Prostate gland (tissue), 2 donors: Measurements from ENCODE around the gene BSPRY.
"Not testable (repeated sequence)": the region's sequence is repeated elsewhere in the genome, so short reads cannot be mapped to it uniquely, and the experiment has no call there.

Experiments used
- CTCF ChIP-seq, 4 experiments: fragments of 200-600 bp in 2 of 4; fragments of 450-650 bp in 2 of 4; sonication (generic) in 2 of 4; IDR thresholded peaks; 1 replicate in 3 of 4; 2 replicates in 1 of 4; pipeline ENCODE4 v1.5.1; 2016 to 2019; ENCODE audit warnings: antibody characterized with exemption in 4 of 4, mild to moderate bottlenecking in 2 of 4, moderate library complexity in 2 of 4
- POLR2AphosphoS5 ChIP-seq: sonication (generic); formaldehyde crosslinking; IDR thresholded peaks from one replicate; pipeline ENCODE4 v1.6.1; 2017; ENCODE audit warnings: antibody characterized with exemption

DNA sequence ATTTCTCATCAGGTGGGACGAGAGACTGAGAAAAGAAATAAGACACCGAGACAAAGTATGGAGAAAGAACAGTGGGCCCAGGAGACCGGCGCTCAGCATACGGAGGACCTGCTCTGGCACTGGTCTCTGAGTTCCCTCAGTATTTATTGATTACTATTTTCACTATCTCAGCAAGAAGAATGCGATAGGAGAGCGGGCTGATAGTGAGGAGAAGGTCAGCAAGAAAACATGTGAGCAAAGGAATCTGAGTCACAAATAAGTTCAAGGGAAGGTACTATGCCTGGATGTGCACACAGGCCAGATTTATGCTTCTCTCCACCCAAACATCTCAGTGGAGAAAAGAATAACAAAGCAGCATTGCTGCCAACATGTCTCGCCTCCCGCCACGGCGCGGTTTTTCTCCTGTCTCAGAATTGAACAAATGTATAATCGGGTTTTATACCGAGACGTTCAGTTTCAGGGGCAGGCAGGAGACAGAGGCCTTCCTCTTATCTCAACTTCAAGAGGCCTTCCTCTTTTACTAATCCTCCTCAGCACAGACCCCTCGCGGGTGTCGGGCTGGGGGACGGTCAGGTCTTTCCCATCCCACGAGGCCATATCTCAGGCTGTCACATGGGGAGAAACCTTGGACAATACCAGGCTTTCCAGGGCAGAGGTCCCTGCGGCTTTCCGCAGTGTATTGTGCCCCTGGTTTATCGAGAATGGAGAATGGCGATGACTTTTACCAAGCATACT lies 29.9 kb downstream of the BSPRY start:
- not testable (repeated sequence) for TF ChIP-seq CTCF (IDR thresholded peaks at IDR 0.05); POLR2AphosphoS5
